T-helper 2 cell treated with Interferon-gamma antibody and Interleukin-4, amounts not matched to agents 5 μg/mL and 100 μg/mL, for 36 hours (primary cell): Measurements from ENCODE around the gene ZNF573.
"Not testable (repeated sequence)": the region's sequence is repeated elsewhere in the genome, so short reads cannot be mapped to it uniquely, and the experiment has no call there.

Experiments used
- DNase-seq: peaks from one replicate; pipeline ENCODE4 v3.0.0; 2021; ENCODE audit warnings: low spot score
- H3K27ac Mint-ChIP-seq: one replicate; pipeline ENCODE4 v1.8.0; 2021; ENCODE audit warnings: mild to moderate bottlenecking, mixed read lengths
- H3K27me3 Mint-ChIP-seq: one replicate; pipeline ENCODE4 v1.8.0; 2021; ENCODE audit warnings: low read depth, mixed read lengths
- H3K36me3 Mint-ChIP-seq: one replicate; pipeline ENCODE4 v1.8.0; 2021; ENCODE audit warnings: low read depth, mixed read lengths
- H3K4me1 Mint-ChIP-seq: one replicate; pipeline ENCODE4 v1.8.0; 2021; ENCODE audit warnings: low read depth, mixed read lengths
- H3K4me3 Mint-ChIP-seq: one replicate; pipeline ENCODE4 v1.8.0; 2022; ENCODE audit warnings: mild to moderate bottlenecking, moderate library complexity, mixed read lengths
- H3K9me3 Mint-ChIP-seq: one replicate; pipeline ENCODE4 v1.8.0; 2021; ENCODE audit warnings: mixed read lengths

The ZNF573 gene

DNA sequence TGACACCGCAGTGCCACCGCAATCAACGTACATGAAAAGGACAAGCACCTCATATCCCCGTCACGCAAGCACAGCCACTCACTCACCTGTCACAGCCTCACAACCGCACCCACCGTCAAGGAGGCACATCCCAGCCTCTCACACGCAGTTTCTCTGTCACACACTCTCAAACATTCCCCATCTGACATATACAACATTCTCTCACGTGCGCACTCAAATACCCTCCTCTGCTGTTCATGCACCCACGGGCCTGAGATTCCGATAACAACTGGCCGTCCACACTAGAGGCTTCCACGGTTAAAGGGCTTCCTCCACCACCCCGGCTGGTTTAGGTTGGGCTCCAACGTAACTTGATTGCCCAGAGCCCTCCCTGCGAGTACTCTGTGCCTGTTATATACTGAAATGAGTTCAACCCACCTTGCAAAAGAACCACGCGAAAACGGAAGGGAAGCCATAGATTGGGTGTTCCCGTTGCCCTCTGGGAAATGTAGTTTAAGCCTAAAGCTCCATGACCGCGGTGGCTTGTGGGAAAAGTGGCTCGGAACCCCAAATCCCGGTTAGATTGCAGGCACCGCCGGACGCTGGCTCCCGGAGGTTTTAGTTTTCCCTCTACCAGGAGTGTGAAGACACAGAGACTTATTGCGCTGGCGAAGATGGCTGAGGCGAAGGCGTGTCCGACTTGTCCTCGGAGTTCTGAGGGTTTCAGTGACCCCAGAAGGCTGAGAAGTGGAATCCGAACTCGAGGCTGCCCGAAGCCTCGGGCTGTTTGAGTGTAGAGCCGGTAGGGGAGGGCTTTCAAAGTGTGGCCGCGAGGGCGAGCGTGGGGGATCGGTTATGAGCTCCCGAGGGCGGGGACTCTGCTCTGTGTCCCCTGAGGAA lies at the start of gene ZNF573:
Gene ZNF573 (minus strand): TSS at position 460 of the 879 bp plus-strand sequence. CDS start 5,857 bp downstream, outside the sequence.
- H3K27ac Mint-ChIP-seq: peak within 1 kb of the TSS; percentile 84
- peak; percentile 74 for DNase-seq
- no peaks in the 10 kb centered on the region for H3K27me3 Mint-ChIP-seq
- peaks cover 5% of the 10 kb centered on the region for H3K4me1 Mint-ChIP-seq
- H3K9me3 Mint-ChIP-seq: peaks cover 44% of the 10 kb centered on the region
- peak within 1 kb of the TSS; percentile 93 for H3K4me3 Mint-ChIP-seq
- H3K36me3 Mint-ChIP-seq: peaks cover 25% of the 10 kb centered on the region

DNA sequence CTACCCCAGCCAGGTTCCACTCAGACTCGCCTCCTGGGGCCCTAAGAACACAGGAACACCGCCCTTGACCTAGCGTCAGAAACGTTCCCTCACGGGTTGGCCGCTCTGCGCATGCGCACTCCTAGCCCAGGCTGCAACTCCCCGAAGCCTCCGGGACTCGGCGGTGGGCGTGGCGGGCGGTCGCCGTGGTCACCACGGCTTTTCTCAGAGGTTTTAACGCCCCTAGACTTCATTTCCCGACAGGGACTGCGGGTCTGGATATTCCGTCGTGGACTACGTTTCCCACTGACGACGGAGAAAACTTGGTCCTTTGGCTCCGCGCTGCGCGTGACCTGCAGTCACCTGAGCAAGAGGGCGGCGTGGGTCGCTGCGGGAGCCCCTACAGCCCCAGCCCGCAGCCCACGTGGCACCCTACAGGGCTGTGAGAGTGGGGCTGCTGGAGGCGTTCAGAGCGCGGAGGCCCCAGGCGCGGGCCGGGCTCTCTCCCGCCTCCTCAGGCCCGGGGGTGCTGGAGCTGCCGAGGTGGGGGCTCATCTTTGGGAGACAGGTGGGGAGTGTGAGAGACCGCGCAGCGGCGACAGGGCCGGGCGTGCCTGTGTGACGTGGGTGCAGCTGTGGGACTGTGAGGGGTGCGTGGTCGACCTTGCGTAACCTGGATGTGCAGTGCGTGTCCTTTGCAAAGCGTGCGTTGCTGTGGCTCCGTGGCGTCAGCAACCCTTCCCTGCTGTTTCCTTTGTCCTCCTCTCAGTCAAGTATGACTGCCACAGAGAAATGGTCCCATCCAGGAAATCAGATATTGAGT lies 38.0 kb upstream of the ZNF573 start:
- H3K9me3 Mint-ChIP-seq: peaks cover 63% of the 10 kb centered on the region
- H3K36me3 Mint-ChIP-seq: no peaks in the 10 kb centered on the region
- H3K4me3 Mint-ChIP-seq: no peak overlapping the region
- DNase-seq: no peak
- no peak overlapping the region for H3K27ac Mint-ChIP-seq
- no peaks in the 10 kb centered on the region for H3K27me3 Mint-ChIP-seq
- H3K4me1 Mint-ChIP-seq: no peaks in the 10 kb centered on the region

DNA sequence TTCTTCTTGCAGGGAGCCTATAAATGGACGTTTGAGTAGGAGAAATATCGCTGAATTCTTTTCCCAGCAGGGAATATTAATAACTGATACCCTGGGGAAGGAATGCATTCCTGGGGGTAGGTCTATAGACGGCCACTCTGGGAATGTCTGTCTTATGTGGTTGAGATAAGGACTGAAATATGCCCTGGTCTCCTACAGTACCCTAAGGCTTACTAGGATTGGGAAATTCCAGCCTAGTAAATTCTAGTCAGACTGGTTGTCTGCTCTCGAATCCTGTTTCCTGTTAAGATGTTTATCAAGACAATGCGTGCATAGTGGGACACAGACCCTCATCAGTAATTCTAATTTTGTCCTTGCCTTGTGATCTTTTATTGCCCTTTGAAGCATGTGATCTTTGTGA lies 36.2 kb upstream of the ZNF573 start:
- H3K27me3 Mint-ChIP-seq, DNase-seq, H3K4me3 Mint-ChIP-seq, H3K27ac Mint-ChIP-seq, H3K36me3 Mint-ChIP-seq, H3K4me1 Mint-ChIP-seq: not testable (repeated sequence)
- peaks cover 59% of the 10 kb centered on the region for H3K9me3 Mint-ChIP-seq

DNA sequence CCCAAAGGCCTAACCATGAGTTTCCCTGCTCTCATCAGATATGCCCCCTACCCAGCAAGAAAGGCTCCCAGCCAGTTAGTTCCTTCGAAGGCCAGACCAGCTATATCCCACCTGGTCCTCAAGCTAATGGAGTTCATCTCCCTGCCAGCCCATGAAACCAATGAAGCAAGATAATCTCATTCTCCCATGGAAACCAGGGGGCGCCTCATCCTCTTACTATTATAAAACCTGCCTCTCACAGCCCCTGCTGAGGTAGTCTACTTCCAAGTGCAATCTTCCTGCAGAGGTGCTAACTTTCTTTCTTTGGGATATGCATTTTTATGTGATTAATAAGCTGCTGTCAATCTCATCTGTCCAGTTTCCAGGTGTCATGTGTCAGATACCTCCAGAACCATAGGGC lies 34.0 kb upstream of the ZNF573 start:
- no peaks in the 10 kb centered on the region for H3K4me1 Mint-ChIP-seq
- H3K4me3 Mint-ChIP-seq: no peak overlapping the region
- no peaks in the 10 kb centered on the region for H3K36me3 Mint-ChIP-seq
- no peak overlapping the region for H3K27ac Mint-ChIP-seq
- H3K27me3 Mint-ChIP-seq: no peaks in the 10 kb centered on the region
- peaks cover 54% of the 10 kb centered on the region for H3K9me3 Mint-ChIP-seq
- no peak for DNase-seq

DNA sequence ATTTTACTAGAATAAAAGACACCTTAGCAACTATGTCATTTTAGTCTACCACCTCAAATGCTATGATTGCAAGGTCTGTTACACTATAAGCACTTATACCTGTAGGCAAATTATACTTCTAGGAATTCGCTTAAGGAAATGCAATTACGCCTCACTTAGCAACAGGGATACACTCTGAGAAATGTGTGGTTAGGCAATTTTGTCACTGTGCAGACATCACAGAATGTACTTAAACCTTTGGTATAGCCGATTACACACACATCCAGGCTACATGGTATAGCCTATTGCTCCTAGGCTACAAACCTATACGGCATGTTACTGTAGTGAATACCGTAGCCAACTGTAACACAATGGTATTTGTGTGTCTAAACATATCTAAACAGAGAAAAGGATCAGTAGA lies 30.0 kb upstream of the ZNF573 start:
- Mint-ChIP-seq H3K4me3 (no peak overlapping the region), H3K27ac (no peak overlapping the region), H3K36me3 (no peaks in the 10 kb centered on the region), H3K4me1 (no peaks in the 10 kb centered on the region), H3K27me3 (no peaks in the 10 kb centered on the region), H3K9me3 (peaks cover 65% of the 10 kb centered on the region)
- DNase-seq: no peak

DNA sequence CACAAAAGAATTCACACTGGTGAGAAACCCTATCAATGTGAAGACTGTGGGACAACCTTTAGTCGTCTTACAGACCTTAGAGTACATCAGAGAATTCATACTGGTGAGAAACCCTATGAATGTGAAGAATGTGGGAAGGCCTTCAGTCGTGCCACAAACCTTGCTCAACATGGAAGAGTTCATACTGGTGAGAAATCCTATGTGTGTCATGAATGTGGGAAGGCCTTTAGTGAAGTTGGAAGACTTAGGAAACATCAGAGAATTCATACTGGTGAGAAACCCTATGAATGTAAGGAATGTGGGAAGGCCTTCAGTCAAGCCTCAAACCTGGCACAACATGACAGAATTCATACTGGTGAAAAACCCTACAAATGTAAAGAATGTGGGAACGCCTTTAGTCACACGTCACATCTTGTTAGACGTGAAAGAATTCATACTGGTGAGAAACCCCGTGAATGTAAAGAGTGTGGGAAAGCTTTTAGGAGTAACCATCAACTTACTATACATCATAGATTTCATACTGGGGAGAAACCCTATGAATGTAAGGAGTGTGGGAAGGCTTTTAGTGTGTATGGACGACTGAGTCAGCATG lies 24.0 kb upstream of the ZNF573 start:
- no peak overlapping the region for H3K4me3 Mint-ChIP-seq
- peaks cover 78% of the 10 kb centered on the region for H3K9me3 Mint-ChIP-seq
- H3K27me3 Mint-ChIP-seq: no peaks in the 10 kb centered on the region
- H3K36me3 Mint-ChIP-seq: peaks cover 3% of the 10 kb centered on the region
- no peak overlapping the region for H3K27ac Mint-ChIP-seq
- no peaks in the 10 kb centered on the region for H3K4me1 Mint-ChIP-seq
- DNase-seq: no peak

DNA sequence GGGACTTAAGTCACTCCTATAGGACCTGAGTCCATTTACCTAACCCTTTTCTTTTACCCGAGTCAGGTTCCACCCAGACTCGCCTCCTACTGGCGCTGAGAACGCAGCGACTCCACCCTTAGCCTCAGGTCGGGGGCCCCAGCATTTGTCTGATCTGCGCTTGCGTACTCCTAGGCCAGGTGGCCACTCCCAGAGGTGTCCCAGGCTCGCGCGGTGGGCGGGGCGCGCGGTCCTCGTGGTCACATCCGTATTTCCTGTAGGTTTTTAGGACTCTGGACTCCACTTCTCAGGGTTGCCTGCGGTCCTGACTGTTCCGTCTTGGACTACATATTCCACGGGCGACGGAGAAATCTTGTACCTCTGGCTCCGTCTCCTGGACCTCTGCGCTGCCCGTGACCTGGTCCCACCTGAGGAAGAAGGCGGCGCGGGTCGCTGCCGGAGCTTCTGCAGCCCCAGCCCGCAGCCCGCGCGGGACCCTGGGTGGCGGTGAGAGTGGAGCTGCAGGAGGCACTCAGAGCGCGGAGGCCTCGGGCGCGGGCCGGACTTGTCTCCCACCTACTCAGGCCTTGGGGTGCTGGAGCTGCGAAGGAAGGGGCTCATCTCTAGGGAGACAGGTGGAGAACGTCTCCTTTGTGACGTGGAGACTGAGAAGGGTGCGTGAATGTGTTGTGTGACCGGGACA lies 11.0 kb upstream of the ZNF573 start:
- DNase-seq: no peak
- H3K27ac Mint-ChIP-seq: no peak overlapping the region
- H3K9me3 Mint-ChIP-seq: peaks cover 63% of the 10 kb centered on the region
- no peaks in the 10 kb centered on the region for H3K27me3 Mint-ChIP-seq
- H3K4me3 Mint-ChIP-seq: no peak overlapping the region
- no peaks in the 10 kb centered on the region for H3K36me3 Mint-ChIP-seq
- H3K4me1 Mint-ChIP-seq: no peaks in the 10 kb centered on the region

DNA sequence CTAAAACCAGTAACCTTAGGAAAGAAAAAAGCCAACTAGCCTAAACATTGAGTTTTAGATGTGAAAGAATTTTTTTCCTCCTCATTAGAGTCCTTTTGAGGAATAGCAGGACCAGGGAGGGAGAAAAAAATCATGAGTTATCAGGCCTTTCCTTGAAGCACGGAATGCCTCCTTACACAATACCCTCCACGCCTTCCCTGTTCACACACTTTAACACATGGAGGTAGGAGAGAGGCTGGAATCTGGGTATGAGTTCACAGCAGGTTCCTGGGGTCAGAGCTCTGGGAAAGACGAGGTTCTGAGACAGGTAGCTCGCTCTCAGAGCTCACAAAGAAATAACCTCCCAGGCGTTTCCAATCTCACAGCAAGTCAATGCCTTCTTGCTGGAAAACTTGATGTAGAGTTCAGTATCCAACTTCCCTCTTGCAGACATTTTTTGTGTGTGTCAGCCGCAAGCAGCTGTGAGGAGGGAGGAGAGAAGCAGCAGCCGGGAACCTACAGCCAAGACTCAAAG lies 716 bp downstream of the ZNF573 start:
- H3K9me3 Mint-ChIP-seq: peaks cover 43% of the 10 kb centered on the region
- peaks cover 5% of the 10 kb centered on the region for H3K4me1 Mint-ChIP-seq
- DNase-seq: no peak
- peaks cover 27% of the 10 kb centered on the region for H3K36me3 Mint-ChIP-seq
- no peaks in the 10 kb centered on the region for H3K27me3 Mint-ChIP-seq
- peak overlapping the region; percentile 84 for H3K27ac Mint-ChIP-seq
- peak overlapping the region; percentile 93 for H3K4me3 Mint-ChIP-seq

DNA sequence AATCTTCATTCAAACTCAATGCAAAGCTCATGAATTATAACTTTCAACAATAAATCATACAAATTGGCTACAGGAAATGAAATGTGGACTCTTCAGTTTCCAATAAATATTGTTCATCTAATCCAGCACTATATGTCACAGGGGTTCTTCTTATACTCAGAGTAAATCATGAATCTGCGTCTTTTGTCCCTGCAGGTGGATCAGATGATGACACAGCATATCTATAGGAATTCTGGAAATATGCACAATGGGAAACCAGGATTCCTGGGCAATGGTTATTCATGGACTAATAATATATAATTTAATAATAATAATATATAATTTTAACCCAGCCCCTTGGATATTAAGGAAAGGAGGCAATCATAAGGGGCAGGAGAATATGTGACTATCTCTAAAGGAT lies 8.4 kb downstream of the ZNF573 start:
- H3K4me3 Mint-ChIP-seq: no peak overlapping the region
- no peaks in the 10 kb centered on the region for H3K27me3 Mint-ChIP-seq
- H3K36me3 Mint-ChIP-seq: peaks cover 43% of the 10 kb centered on the region
- no peaks in the 10 kb centered on the region for H3K4me1 Mint-ChIP-seq
- H3K27ac Mint-ChIP-seq: no peak overlapping the region
- DNase-seq: no peak
- H3K9me3 Mint-ChIP-seq: peaks cover 62% of the 10 kb centered on the region

DNA sequence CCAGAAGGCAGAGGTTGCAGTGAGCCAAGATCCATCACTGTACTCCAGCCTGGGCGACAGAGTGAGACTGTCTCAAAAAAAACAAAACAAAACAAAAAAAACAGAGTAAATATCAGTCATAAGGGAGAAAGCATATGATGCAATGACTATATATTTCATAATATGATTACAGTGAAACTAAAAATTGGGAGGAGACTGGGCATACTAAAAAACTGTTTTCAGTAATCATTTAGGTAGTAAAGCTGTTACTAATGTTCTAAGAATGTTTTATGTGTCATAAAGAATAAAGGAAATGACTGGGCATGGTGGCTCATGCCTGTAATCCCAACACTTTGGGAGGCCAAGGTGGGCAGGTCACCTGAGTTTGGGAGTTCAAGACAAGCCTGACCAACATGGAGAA lies 15.9 kb downstream of the ZNF573 start:
- Mint-ChIP-seq H3K36me3 (peaks cover 32% of the 10 kb centered on the region), H3K27me3 (no peaks in the 10 kb centered on the region), H3K4me3 (no peak overlapping the region), H3K4me1 (no peaks in the 10 kb centered on the region), H3K27ac (no peak overlapping the region), H3K9me3 (peaks cover 43% of the 10 kb centered on the region)
- no peak for DNase-seq

DNA sequence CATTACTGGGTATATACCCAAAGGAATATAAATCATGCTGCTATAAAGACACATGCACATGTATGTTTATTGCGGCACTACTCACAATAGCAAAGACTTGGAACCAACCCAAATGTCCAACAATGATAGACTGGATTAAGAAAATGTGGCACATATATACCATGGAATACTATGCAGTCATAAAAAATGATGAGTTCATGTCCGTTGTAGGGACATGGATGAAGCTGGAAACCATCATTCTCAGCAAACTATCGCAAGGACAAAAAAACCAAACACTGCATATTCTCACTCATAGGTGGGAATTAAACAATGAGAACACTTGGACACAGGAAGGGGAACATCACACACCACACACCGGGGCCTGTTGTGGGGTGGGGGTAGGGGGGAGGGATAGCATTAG lies 21.7 kb downstream of the ZNF573 start:
- DNase-seq, H3K4me1 Mint-ChIP-seq, H3K4me3 Mint-ChIP-seq, H3K27me3 Mint-ChIP-seq, H3K27ac Mint-ChIP-seq: not testable (repeated sequence)
- peaks cover 43% of the 10 kb centered on the region for H3K9me3 Mint-ChIP-seq
- peaks cover 25% of the 10 kb centered on the region for H3K36me3 Mint-ChIP-seq

DNA sequence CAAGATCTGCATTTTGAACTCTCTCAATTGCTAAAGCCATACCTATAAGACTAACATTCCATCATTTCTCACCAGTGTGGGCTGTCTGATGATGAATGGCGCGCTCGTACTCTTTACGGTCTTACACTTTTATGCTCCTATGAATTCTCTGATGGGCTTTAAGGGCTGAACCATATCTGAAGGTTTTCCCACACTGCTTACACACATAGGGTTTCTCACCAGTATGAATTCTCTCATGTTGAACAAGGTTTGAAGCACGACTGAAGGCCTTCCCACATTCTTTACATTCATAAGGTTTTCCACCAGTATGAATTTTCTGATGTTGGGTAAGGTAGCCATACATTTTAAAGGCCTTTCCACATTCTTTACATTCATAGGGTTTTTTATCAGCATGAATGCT lies 41.0 kb downstream of the ZNF573 start:
- H3K27ac Mint-ChIP-seq: no peak overlapping the region
- peaks cover 29% of the 10 kb centered on the region for H3K36me3 Mint-ChIP-seq
- H3K4me3 Mint-ChIP-seq: no peak overlapping the region
- no peaks in the 10 kb centered on the region for H3K4me1 Mint-ChIP-seq
- H3K27me3 Mint-ChIP-seq: no peaks in the 10 kb centered on the region
- peaks cover 76% of the 10 kb centered on the region for H3K9me3 Mint-ChIP-seq
- no peak for DNase-seq

DNA sequence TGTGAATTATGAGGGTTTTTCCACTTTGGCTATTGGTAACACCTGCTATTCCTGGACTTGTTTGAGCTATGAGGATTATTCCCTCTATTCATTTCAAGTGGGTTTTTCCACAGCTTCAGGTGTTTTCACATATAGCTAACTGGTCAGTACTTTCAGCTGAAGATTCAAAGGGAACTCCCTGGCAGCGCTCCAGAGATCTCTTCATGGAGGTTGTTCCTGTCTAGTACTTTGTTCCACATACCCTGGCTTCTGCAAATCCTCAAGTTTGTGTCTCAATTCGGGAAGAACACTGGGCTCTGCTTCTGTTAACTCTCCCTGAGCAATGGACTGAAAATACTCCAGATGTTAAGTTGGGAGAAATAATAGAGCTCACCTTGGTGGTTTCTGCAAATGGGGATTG lies 54.2 kb downstream of the ZNF573 start:
- Mint-ChIP-seq H3K36me3 (no peaks in the 10 kb centered on the region), H3K27ac (no peak overlapping the region), H3K4me3 (no peak overlapping the region), H3K9me3 (peaks cover 15% of the 10 kb centered on the region), H3K27me3 (no peaks in the 10 kb centered on the region), H3K4me1 (no peaks in the 10 kb centered on the region)
- no peak for DNase-seq
